HepG2 (cell line): ENCODE results near the gene REEP3. TPM values are rescaled to one million over a fixed set of nuclear protein-coding genes. Genes with fewer than 3 reads are reported as not detected.

Experiments
- ATAC-seq: fragments of 200-7000 bp; cut with Tn5 transposase; 3 replicates; pipeline ENCODE4 v1.9.1; 2020; ENCODE audit warnings: mild to moderate bottlenecking, moderate library complexity
- BruUV-seq: library from RNA; stranded (reverse); fragments of 400-500 nt; replicated peaks from 2 replicates; lab custom pipeline; 2021; lab: Mats Ljungman, UMichigan
- CTCF ChIA-PET: fragments of 300-600 bp; formaldehyde crosslinking; extraction: SDS; loops from one replicate; lab custom pipeline; 2021; ENCODE audit warnings: low total read pairs, inconsistent platforms, low intra/inter-chr PET ratio; lab: Yijun Ruan, JAX
- POLR2A ChIA-PET: fragments of 350-600 bp; sonication (Branson Sonifier 250); formaldehyde crosslinking; loops from one replicate; lab custom pipeline; 2020; ENCODE audit warnings: antibody characterized with exemption, inconsistent platforms; lab: Yijun Ruan, JAX
- DNase-seq: peaks from one replicate; pipeline ENCODE4 v3.0.0-alpha.2; 2015; ENCODE audit warnings: low spot score
- FAIRE-seq: peaks from 3 replicates; lab custom pipeline; 2011; peaks lifted over from hg19 to GRCh38; lab: Jason Lieb, UNC
- H2AFZ ChIP-seq: one replicate; pipeline ENCODE4 v1.6.1; 2011; ENCODE audit warnings: low read length, inconsistent platforms
- H3K27ac ChIP-seq: fragments of 300-600 bp; 3 replicates; pipeline ENCODE4 v1.8.0; 2011; ENCODE audit warnings: mixed run types, mild to moderate bottlenecking, mixed read lengths, low read length, inconsistent platforms; ENCODE audit not compliant: insufficient read depth; ENCODE audit errors: extremely low read length
- H3K27me3 ChIP-seq, 2 experiments: fragments of 200-600 bp in 1 of 2; 2 replicates in 1 of 2; 3 replicates in 1 of 2; pipeline versions ENCODE4 v1.6.0 to v1.8.0; 2011; ENCODE audit warnings: low read length in 2 of 2, mild to moderate bottlenecking in 2 of 2, moderate library complexity in 2 of 2, inconsistent platforms in 1 of 2; ENCODE audit not compliant: insufficient read depth in 2 of 2, control insufficient read depth in 1 of 2
- H3K36me3 ChIP-seq, 2 experiments: fragments of 200-600 bp in 1 of 2; replicated peaks in 1 of 2; 2 replicates in 1 of 2; 3 replicates in 1 of 2; pipeline versions ENCODE4 v1.5.1 to v1.8.0; 2011; ENCODE audit warnings: low read length in 2 of 2, inconsistent platforms in 1 of 2; ENCODE audit not compliant: insufficient read depth in 2 of 2, control insufficient read depth in 1 of 2
- H3K4me1 ChIP-seq: 2 replicates; pipeline ENCODE4 v1.5.1; 2012; ENCODE audit warnings: low read length, inconsistent platforms; ENCODE audit not compliant: insufficient read depth
- H3K4me2 ChIP-seq: 2 replicates; pipeline ENCODE4 v1.6.0; 2011; ENCODE audit warnings: low read depth, low read length, inconsistent platforms
- H3K4me3 ChIP-seq, 3 experiments: fragments of 200-600 bp in 1 of 3; sonication (generic), shearing (Covaris generic) in 1 of 3; replicated peaks in 1 of 3; 2 replicates each; pipeline ENCODE4 v1.5.1; 2011 to 2016; ENCODE audit warnings: low read length in 3 of 3, inconsistent platforms in 2 of 3, low read depth in 2 of 3, mild to moderate bottlenecking in 2 of 3, control low read depth in 1 of 3, mixed read lengths in 1 of 3; ENCODE audit not compliant: insufficient read depth in 1 of 3
- H3K79me2 ChIP-seq: one replicate; pipeline ENCODE4 v1.6.1; 2011; ENCODE audit warnings: low read length, inconsistent platforms; ENCODE audit not compliant: insufficient read depth
- H3K9ac ChIP-seq: 2 replicates; pipeline ENCODE4 v1.6.0; 2011; ENCODE audit warnings: mild to moderate bottlenecking, low read depth, low read length, inconsistent platforms; ENCODE audit not compliant: insufficient read depth
- H3K9me3 ChIP-seq: 2 replicates; pipeline ENCODE4 v1.5.1; 2012; ENCODE audit warnings: mild to moderate bottlenecking, low read length
- H4K20me1 ChIP-seq: 2 replicates; pipeline ENCODE4 v1.6.0; 2011; ENCODE audit warnings: inconsistent platforms, mild to moderate bottlenecking, low read length, moderate library complexity; ENCODE audit not compliant: insufficient read depth
- CEBPZ ChIP-seq: IDR thresholded peaks from 2 replicates; pipeline ENCODE4 v1.6.1; 2012; ENCODE audit warnings: low read length, improper control_type of control experiment
- E2F5 ChIP-seq: sonication (generic); formaldehyde crosslinking; conservative IDR thresholded peaks from 2 replicates; pipeline ENCODE4 v1.4.0; 2020; ENCODE audit warnings: missing genetic modification reagents
- FOXK1 ChIP-seq: sonication (generic); formaldehyde crosslinking; IDR thresholded peaks from 2 replicates; pipeline ENCODE4 v1.4.0; 2020; ENCODE audit warnings: low read depth, missing genetic modification reagents, borderline replicate concordance
- GABPB1 ChIP-seq: IDR thresholded peaks from 2 replicates; pipeline ENCODE4 v1.6.1; 2016; ENCODE audit warnings: mild to moderate bottlenecking, missing genetic modification reagents, moderate library complexity, missing compliant biosample characterization
- KDM1A ChIP-seq: IDR thresholded peaks from 2 replicates; pipeline ENCODE4 v1.6.1; 2016; ENCODE audit warnings: missing compliant biosample characterization
- KLF11 ChIP-seq: IDR thresholded peaks from 2 replicates; pipeline ENCODE4 v1.6.1; 2016; ENCODE audit warnings: missing compliant biosample characterization
- MIER2 ChIP-seq: IDR thresholded peaks from 2 replicates; pipeline ENCODE4 v1.6.1; 2016; ENCODE audit warnings: missing biosample characterization, missing genetic modification reagents
- NFYC ChIP-seq: IDR thresholded peaks from 2 replicates; pipeline ENCODE4 v1.6.1; 2016; ENCODE audit warnings: missing genetic modification reagents, missing compliant biosample characterization
- PRDM15 ChIP-seq: sonication (generic); formaldehyde crosslinking; IDR thresholded peaks from 2 replicates; pipeline ENCODE4 v1.4.0; 2020; ENCODE audit warnings: missing genetic modification reagents
- SMC3 ChIP-seq: IDR thresholded peaks from 2 replicates; pipeline ENCODE4 v1.6.1; 2011; ENCODE audit warnings: low read length, improper control_type of control experiment
- SYNCRIP ChIP-seq: fragments of 200-400 bp; formaldehyde crosslinking; IDR thresholded peaks from 2 replicates; pipeline ENCODE4 v1.6.1; 2018; ENCODE audit warnings: mild to moderate bottlenecking, low read depth, low read length; ENCODE audit not compliant: insufficient read depth
- ZNF382 ChIP-seq: sonication (generic); formaldehyde crosslinking; IDR thresholded peaks from 2 replicates; pipeline ENCODE4 v1.5.0; 2020; ENCODE audit warnings: missing genetic modification reagents, mild to moderate bottlenecking, borderline replicate concordance
- ZNF615 ChIP-seq: sonication (generic); formaldehyde crosslinking; IDR thresholded peaks from 2 replicates; pipeline ENCODE4 v1.5.0; 2020; ENCODE audit warnings: mild to moderate bottlenecking, missing genetic modification reagents, borderline replicate concordance
- ZNF703 ChIP-seq: sonication (generic); formaldehyde crosslinking; IDR thresholded peaks from 2 replicates; pipeline ENCODE4 v1.5.1; 2020; ENCODE audit warnings: missing genetic modification reagents, mild to moderate bottlenecking, moderate library complexity, borderline replicate concordance
- ZSCAN22 ChIP-seq: sonication (generic); formaldehyde crosslinking; IDR thresholded peaks from 2 replicates; pipeline ENCODE4 v1.4.0; 2020; ENCODE audit warnings: mild to moderate bottlenecking, missing genetic modification reagents
- WGBS: methylation state at CpG from one replicate; pipeline ENCODE4 v1.1.6; 2017; ENCODE audit warnings: low lambda C conversion rate; 5-methylcytosine and 5-hydroxymethylcytosine counted together
- in situ Hi-C: cut with HindIII; loops from 2 replicates; pipeline ENCODE4 v1.10.0; 2017; ENCODE audit warnings: low pct_unique_long_range_greater_than_20kb; ENCODE audit not compliant: extremely low pct_ligation_motif_present
- intact Hi-C: fragments of 100-400 bp; cut with micrococcal nuclease; formaldehyde crosslinking; loops from one replicate; pipeline ENCODE4 v1.10.0; 2022; ENCODE audit not compliant: unreplicated experiment
- polyA plus RNA-seq, 8 experiments: library from polyadenylated mRNA; depleted of rRNA in 3 of 8; stranded (reverse) in 7 of 8; unstranded in 1 of 8; fragments of >200 nt; fragmentation: Illumina TruSeq in 4 of 8; extraction: Trizol in 4 of 8; gene quantifications; 2 replicates each; pipeline versions ENCODE4 v1.2.1 to v1.2.3, GENCODE V29; 2011 to 2016; ENCODE audit warnings: low read depth in 4 of 8, missing spikeins in 1 of 8, mixed read lengths in 1 of 8; ENCODE audit not compliant: insufficient read depth in 1 of 8
- total RNA-seq, 5 experiments: library from RNA; depleted of rRNA; stranded (reverse); fragments of >200 nt; fragmentation: Illumina TruSeq; extraction: Trizol; gene quantifications; 2 replicates each; pipeline ENCODE4 v1.2.3, GENCODE V29; 2016; ENCODE audit warnings: low read depth in 1 of 5

REEP3 gene
- total and polyA plus RNA-seq, 2 of the 13 experiments (the other 11 are each of a cell fraction or from before 2014, with no cell fraction given): 7.1 to 31.4 TPM

- Histone ChIP-seq H3K27me3 (no peaks in the 10 kb centered on the region), H3K36me3 (no peaks in the 10 kb centered on the region; a peak in 1 of 5 replicates), H3K4me1 (peaks cover 8% of the 10 kb centered on the region; the same call in 1 of the 2 replicates), H3K9ac (no peak overlapping the region), H3K9me3 (no peaks in the 10 kb centered on the region), H2AFZ (no peak overlapping the region), H3K27ac (no peak overlapping the region), H4K20me1 (no peaks in the 10 kb centered on the region), H3K4me3 (no peak overlapping the region), H3K4me2 (no peak overlapping the region), H3K79me2 (peaks cover 2% of the 10 kb centered on the region)
- WGBS: 94% methylated on average over 4 of the region's 4 CpGs
- no peak for ATAC-seq
- no peak for DNase-seq
- BruUV-seq: no TSS peak
- FAIRE-seq: no peak
- ChIA-PET CTCF (no interaction called here), POLR2A (no interaction called here)
- intact Hi-C loops: no loop called here
- TF ChIP-seq E2F5 (CRISPR knock-in tag): no peak
- TF ChIP-seq ZSCAN22: no peak
- TF ChIP-seq ZNF615 (CRISPR knock-in tag): no peak
- no peak for TF ChIP-seq SMC3
- TF ChIP-seq ZNF382 (CRISPR knock-in tag): no peak
- TF ChIP-seq SYNCRIP: no peak
- TF ChIP-seq FOXK1 (CRISPR knock-in tag): no peak
- no peak for TF ChIP-seq MIER2 (CRISPR knock-in tag)
- no peak for TF ChIP-seq ZNF703 (CRISPR knock-in tag)
- no peak for TF ChIP-seq KLF11 (CRISPR knock-in tag)
- no peak for TF ChIP-seq PRDM15 (CRISPR knock-in tag)
- TF ChIP-seq NFYC: no peak
- no peak for TF ChIP-seq GABPB1 (CRISPR knock-in tag)
- TF ChIP-seq CEBPZ: no peak
- no peak for TF ChIP-seq KDM1A
- in situ Hi-C loops: no loop called here
These were observed 67.4 kb downstream of the REEP3 start for GRCh38 chr10:63588436-63589167.
